Stomach (tissue), 9 donors: Measurements from ENCODE around the gene C3. TPM values are rescaled to one million over a fixed set of nuclear protein-coding genes. Genes with fewer than 3 reads are reported as not detected.
A peak's percentile ranks its signal among the peaks of the same experiment; 100 is the strongest.

Experiments used
- DNase-seq, 2 donors: peaks; one replicate each; pipeline versions ENCODE4 v3.0.0 to v3.0.0-alpha.2; 2013 to 2019
- H3K27ac ChIP-seq, 5 donors: fragments of 200-600 bp in 4 of 5; sonication (generic) in 4 of 5; one replicate each; pipeline ENCODE4 v1.5.1; 2013 to 2019; ENCODE audit warnings: mild to moderate bottlenecking in 1 of 5, moderate library complexity in 1 of 5
- H3K27me3 ChIP-seq, 3 donors: fragments of 200-600 bp; sonication (generic); one replicate each; pipeline ENCODE4 v1.5.1; 2017 to 2019; ENCODE audit warnings: mixed run types in 1 of 3
- H3K36me3 ChIP-seq, 4 donors: fragments of 200-600 bp; sonication (generic); 1 replicate in 3 of 4; 2 replicates in 1 of 4; pipeline ENCODE4 v1.5.1; 2016 to 2019
- H3K4me1 ChIP-seq, 4 donors: fragments of 200-600 bp; sonication (generic); one replicate each; pipeline ENCODE4 v1.5.1; 2016 to 2019
- H3K4me3 ChIP-seq, 4 donors: fragments of 200-600 bp; sonication (generic) in 3 of 4; one replicate each; pipeline ENCODE4 v1.5.1; 2016 to 2019; ENCODE audit warnings: mild to moderate bottlenecking in 1 of 4
- H3K9me3 ChIP-seq, 4 donors: fragments of 200-600 bp; sonication (generic); one replicate each; pipeline ENCODE4 v1.5.1; 2016 to 2019
- CTCF ChIP-seq, 7 experiments: fragments of 450-650 bp in 4 of 7; fragments of 200-600 bp in 3 of 7; sonication (generic) in 3 of 7; IDR thresholded peaks; one replicate each; pipeline ENCODE4 v1.5.1; 2016 to 2019; ENCODE audit warnings: antibody characterized with exemption in 7 of 7, control low read depth in 2 of 7, mild to moderate bottlenecking in 1 of 7
- EP300 ChIP-seq: sonication (generic); formaldehyde crosslinking; IDR thresholded peaks from one replicate; pipeline ENCODE4 v1.6.1; 2017; ENCODE audit warnings: antibody characterized with exemption
- POLR2A ChIP-seq, 4 donors: fragments of 450-650 bp; IDR thresholded peaks; one replicate each; pipeline ENCODE4 v1.6.1; 2016; ENCODE audit warnings: antibody characterized with exemption in 4 of 4, control low read depth in 2 of 4, mild to moderate bottlenecking in 1 of 4, moderate library complexity in 1 of 4
- POLR2AphosphoS5 ChIP-seq, 3 donors: sonication (generic); formaldehyde crosslinking; IDR thresholded peaks; one replicate each; pipeline ENCODE4 v1.6.1; 2016; ENCODE audit warnings: antibody characterized with exemption in 3 of 3
- WGBS, 5 donors: extraction: QIAGEN DNeasy Blood & Tissue Kit in 3 of 5; methylation state at CpG; one replicate each; pipeline versions ENCODE4 v1.1.5 to v1.1.7; 2013 to 2018; 5-methylcytosine and 5-hydroxymethylcytosine counted together
- intact Hi-C: fragments of 100-400 bp; cut with DNase I; formaldehyde crosslinking; loops from one replicate; pipeline ENCODE4 v1.15.1; 2023; ENCODE audit warnings: low total_unique reads
- polyA plus RNA-seq, 3 donors: library from polyadenylated mRNA; stranded (reverse); fragments of 200-250 nt; gene quantifications; one replicate each; pipeline ENCODE4 v1.2.3, GENCODE V29; 2013
- total RNA-seq, 5 donors: library from RNA; depleted of rRNA; stranded (reverse); fragments of >200 nt; gene quantifications; one replicate each; pipeline versions ENCODE4 v1.1.0 to v1.2.3, GENCODE V29; 2014 to 2016
- donor health status: healthy with polysubstance abuse.
- donor health status: Bipolar disorder and iron deficiency.
- donor health status: healthy.

C3 gene
- total and polyA plus RNA-seq, 8 donors: 22.8 to 1,672 (median 221) TPM

GRCh38 chr19:6735181-6735911 is 14.9 kb upstream of the C3 start:
- no peak for TF ChIP-seq CTCF (IDR thresholded peaks at IDR 0.05)
- TF ChIP-seq POLR2AphosphoS5 (IDR thresholded peaks at IDR 0.05): no peak
- no peak for TF ChIP-seq EP300
- TF ChIP-seq POLR2A (IDR thresholded peaks at IDR 0.05): no peak
- Histone ChIP-seq H3K4me3 (peak overlapping the region in 2 of 4 donors; percentile 62 to 91), H3K9me3 (no peaks in the 10 kb centered on the region), H3K4me1 (peaks cover 25 to 51% (median 43%) of the 10 kb centered on the region in 4 donors), H3K36me3 (peaks cover 10 to 42% (median 37%) of the 10 kb centered on the region in 4 donors), H3K27me3 (no peaks in the 10 kb centered on the region), H3K27ac (peak overlapping the region in 4 of 5 donors; percentile 93 to 99 (median 97))
- intact Hi-C loops: loop anchor here (10.0 kb wide), 1 partner anchor 129 kb away; no protein-coding TSS in a partner anchor
- no peak for DNase-seq
- 73 to 83% (median 79%) methylated on average over 15 of the region's 15 CpGs for WGBS, 5 donors

GRCh38 chr19:6734096-6734696 is 13.7 kb upstream of the C3 start:
- H3K4me1 ChIP-seq: peaks cover 30 to 54% (median 46%) of the 10 kb centered on the region in 4 donors
- H3K4me3 ChIP-seq: no peak overlapping the region
- no peaks in the 10 kb centered on the region for H3K27me3 ChIP-seq
- 69 to 78% (median 70%) methylated on average over 20 of the region's 20 CpGs for WGBS, 5 donors
- H3K27ac ChIP-seq: no peak overlapping the region
- no peak for TF ChIP-seq CTCF (IDR thresholded peaks at IDR 0.05)
- no peak for TF ChIP-seq POLR2AphosphoS5 (IDR thresholded peaks at IDR 0.05)
- TF ChIP-seq EP300: no peak
- TF ChIP-seq POLR2A (IDR thresholded peaks at IDR 0.05): no peak
- H3K36me3 ChIP-seq: peaks cover 10 to 50% (median 37%) of the 10 kb centered on the region in 4 donors
- no peak for DNase-seq
- no peaks in the 10 kb centered on the region for H3K9me3 ChIP-seq
- intact Hi-C loops: loop anchor here (10.0 kb wide), 1 partner anchor 131 kb away; no protein-coding TSS in a partner anchor

- H3K9me3 ChIP-seq: no peaks in the 10 kb centered on the region
- WGBS, 5 donors: 85 to 92% (median 92%) methylated on average over 18 to 29 of the region's 29 CpGs
- TF ChIP-seq POLR2A (IDR thresholded peaks at IDR 0.05) (no peak), POLR2AphosphoS5 (IDR thresholded peaks at IDR 0.05) (no peak), CTCF (IDR thresholded peaks at IDR 0.05) (no peak), EP300 (no peak)
- no peak for DNase-seq
- H3K27ac ChIP-seq: no peak overlapping the region
- intact Hi-C loops: loop anchor here (10.0 kb wide), 1 partner anchor 131 kb away; no protein-coding TSS in a partner anchor
- peaks cover 10 to 50% (median 37%) of the 10 kb centered on the region in 4 donors for H3K36me3 ChIP-seq
- peaks cover 27 to 54% (median 42%) of the 10 kb centered on the region in 4 donors for H3K4me1 ChIP-seq
- H3K27me3 ChIP-seq: no peaks in the 10 kb centered on the region
- no peak overlapping the region for H3K4me3 ChIP-seq
Observed at GRCh38 chr19:6733338-6734095, 13.1 kb upstream of the C3 start.

- Histone ChIP-seq H3K27ac (no peak overlapping the region), H3K36me3 (peaks cover 10 to 50% (median 37%) of the 10 kb centered on the region in 4 donors), H3K4me3 (no peak overlapping the region), H3K27me3 (no peaks in the 10 kb centered on the region), H3K9me3 (no peaks in the 10 kb centered on the region), H3K4me1 (peaks cover 24 to 53% (median 37%) of the 10 kb centered on the region in 4 donors)
- 89 to 93% (median 92%) methylated on average over 19 to 21 of the region's 21 CpGs for WGBS, 5 donors
- intact Hi-C loops: loop anchor here (10.0 kb wide), 1 partner anchor 132 kb away; no protein-coding TSS in a partner anchor
- no peak for DNase-seq
- TF ChIP-seq POLR2AphosphoS5 (IDR thresholded peaks at IDR 0.05): no peak
- no peak for TF ChIP-seq POLR2A (IDR thresholded peaks at IDR 0.05)
- TF ChIP-seq EP300: no peak
- TF ChIP-seq CTCF (IDR thresholded peaks at IDR 0.05): no peak
Observed at GRCh38 chr19:6732803-6733337, 12.4 kb upstream of the C3 start.
